ENCODE measurements around the gene HMG20B.

Gene HMG20B

DNA sequence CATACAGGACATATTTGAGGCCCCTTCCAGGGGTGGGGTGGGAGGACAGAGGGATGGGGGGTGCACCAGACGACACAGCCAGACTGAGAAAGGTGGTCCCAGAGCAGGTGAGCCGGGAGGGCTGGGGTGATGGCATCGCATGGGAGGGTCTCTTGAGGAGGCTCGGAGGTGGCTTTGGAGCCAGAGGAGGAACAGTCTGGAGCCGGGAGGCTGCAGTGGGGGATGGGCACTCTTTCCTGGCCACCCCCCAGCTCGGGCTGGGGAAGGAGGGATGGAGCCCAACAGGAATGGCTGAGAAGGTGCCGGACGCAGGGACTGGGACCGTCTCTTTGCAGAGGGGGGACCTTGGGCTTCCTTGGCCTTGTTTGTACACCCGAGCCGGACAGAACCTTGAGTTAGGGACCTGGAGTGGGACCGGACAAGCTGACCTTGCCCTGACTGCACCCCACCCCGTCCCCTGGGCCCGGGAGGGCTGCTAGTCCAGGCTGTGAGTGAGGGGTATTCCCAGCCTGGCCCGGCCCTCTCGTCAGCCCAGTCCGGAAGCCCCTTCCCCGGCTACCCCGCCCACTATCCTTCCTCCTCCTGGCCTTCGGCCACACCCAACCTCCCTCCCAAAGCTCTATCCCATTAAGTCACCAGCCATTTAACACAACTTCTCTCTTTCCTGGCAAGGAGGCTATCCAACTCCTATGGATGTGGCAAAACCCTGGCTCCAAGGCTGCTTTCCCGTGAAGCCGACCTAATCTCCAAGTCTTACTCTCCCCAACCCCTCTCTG is 34.7 kb downstream of the HMG20B start:
- peak overlapping the region; percentile 60 for H3K4me3 Mint-ChIP-seq
- peak overlapping the region; percentile 74 for H3K27ac Mint-ChIP-seq
- peaks cover 7% of the 10 kb centered on the region for H3K9me3 Mint-ChIP-seq
- peaks cover 15% of the 10 kb centered on the region for H3K27me3 Mint-ChIP-seq
- H3K36me3 Mint-ChIP-seq (ENCODE audit: low read depth), result peaks cover 29% of the 10 kb centered on the region
- peaks cover 32% of the 10 kb centered on the region for H3K4me1 Mint-ChIP-seq (ENCODE audit: low read depth)
- intact Hi-C loops (cut with micrococcal nuclease), result no loop called here

DNA sequence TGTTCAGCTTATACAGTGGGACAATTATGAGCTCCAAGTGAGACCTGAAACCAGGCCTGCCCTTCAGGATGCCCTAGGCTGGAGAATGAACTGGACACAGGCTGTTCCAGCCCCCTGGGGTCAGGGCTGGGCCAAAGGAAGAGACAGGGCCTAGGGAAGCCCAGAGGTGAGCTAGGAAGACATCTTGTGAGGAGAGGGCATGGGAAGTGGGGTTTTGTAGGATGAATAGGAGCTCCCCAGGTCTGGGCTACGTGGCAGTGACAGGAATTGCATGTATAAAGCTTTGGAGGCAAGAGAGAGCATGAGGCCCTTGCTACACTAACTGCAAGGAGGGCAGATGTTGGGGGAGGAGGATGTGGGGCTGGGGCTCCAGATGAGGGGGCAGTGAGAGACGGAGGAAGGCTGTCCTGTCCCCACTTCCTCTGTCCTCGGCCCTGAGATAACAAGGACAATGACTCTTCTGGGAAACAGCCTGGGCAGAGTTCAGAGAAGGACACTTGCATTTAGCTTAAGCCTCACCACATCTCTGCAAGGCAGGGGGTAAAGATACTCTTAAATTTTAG is 35.4 kb downstream of the HMG20B start:
- intact Hi-C loops (cut with micrococcal nuclease), result no loop called here
- peaks cover 32% of the 10 kb centered on the region for H3K4me1 Mint-ChIP-seq (ENCODE audit: low read depth)
- H3K27ac Mint-ChIP-seq, result peak overlapping the region; percentile 74

DNA sequence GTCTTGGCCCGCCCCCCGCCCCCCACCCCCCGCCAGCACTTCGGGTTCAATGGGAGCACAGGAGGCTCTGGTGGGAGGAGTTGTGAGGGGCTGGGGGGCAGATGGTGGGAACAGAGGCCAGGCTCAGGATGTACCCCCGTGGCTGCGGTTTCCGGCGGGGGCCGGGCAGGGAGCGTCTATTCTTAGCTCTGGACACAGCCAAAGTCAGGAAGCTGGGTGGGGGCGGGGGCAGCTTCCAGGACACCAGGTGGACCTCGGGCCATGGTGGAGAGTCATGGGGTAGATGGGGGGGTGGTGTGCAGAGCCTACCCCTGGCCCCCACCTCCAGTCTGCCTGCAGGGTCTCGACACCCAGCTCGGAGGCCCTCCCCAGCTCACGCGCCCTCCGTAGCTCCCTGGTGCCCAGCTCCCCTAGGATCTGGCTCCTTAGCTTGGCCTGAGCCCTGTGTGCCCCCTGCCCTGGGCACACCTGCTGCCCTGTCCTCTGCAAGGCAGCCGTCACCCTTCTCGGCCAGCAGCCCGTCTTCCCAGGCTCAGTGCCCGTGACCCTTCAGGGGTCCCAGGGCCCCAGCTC is 36.1 kb downstream of the HMG20B start:
- Mint-ChIP-seq H3K9me3 (peaks cover 7% of the 10 kb centered on the region), H3K27ac (no peak overlapping the region), H3K4me3 (no peak overlapping the region), H3K36me3 (ENCODE audit: low read depth) (peaks cover 43% of the 10 kb centered on the region), H3K27me3 (peaks cover 14% of the 10 kb centered on the region), H3K4me1 (ENCODE audit: low read depth) (peaks cover 32% of the 10 kb centered on the region)
- intact Hi-C loops (cut with micrococcal nuclease), result no loop called here

More for the DNA sequence above, 35.4 kb downstream of the HMG20B start:
- Mint-ChIP-seq H3K9me3 (peaks cover 7% of the 10 kb centered on the region), H3K36me3 (ENCODE audit: low read depth) (peaks cover 36% of the 10 kb centered on the region), H3K4me3 (peak overlapping the region; percentile 60), H3K27me3 (peaks cover 14% of the 10 kb centered on the region)

DNA sequence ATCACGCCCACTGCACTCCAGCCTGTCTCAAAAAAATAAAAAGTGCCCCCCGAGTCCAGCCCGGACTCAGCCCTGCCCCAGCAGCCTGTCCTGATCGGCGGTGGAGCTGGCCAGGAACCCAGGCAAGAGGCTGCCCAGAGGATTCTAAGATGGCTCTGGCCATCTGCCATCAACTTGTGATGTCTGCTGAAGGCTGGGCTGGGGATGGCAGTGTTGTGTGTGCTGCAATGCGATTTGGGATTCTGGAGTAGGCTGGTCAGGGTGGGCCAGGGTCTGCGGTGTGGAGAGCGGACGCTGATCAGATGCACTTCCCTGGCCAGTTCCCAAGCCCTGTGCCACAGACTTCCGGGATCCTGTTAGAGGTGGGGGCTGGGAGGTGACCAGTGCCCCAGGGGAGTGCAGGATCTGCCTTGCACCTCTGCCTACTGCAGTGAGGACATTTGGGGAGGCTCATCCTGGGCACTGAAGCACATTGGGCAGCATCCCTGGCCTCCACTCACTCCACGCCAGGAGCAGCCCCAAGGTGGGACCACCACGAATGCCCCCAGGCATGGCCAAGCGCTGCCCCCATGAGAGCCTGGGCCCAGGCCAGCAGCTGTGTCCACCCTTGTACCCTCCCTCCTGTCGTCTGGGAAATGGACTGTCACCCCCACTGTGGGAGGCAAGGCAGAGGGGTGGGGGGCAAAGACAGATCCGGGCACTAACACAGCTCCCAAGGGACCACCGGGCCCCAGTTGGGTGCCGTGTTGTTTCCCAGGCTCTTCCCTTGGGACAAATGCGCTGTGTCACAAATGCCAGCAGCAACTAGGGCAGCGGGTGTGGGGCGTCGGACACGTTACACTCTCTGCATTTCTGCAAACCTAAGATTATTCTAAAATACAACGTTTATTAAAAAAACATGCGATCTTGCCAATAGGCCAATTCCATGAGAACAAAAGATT is 37.3 kb downstream of the HMG20B start:
- Mint-ChIP-seq H3K4me1 (ENCODE audit: low read depth) (peaks cover 32% of the 10 kb centered on the region), H3K27me3 (peaks cover 14% of the 10 kb centered on the region), H3K36me3 (ENCODE audit: low read depth) (peaks cover 55% of the 10 kb centered on the region), H3K27ac (no peak overlapping the region), H3K9me3 (peaks cover 7% of the 10 kb centered on the region), H3K4me3 (no peak overlapping the region)
- intact Hi-C loops (cut with micrococcal nuclease), result no loop called here

DNA sequence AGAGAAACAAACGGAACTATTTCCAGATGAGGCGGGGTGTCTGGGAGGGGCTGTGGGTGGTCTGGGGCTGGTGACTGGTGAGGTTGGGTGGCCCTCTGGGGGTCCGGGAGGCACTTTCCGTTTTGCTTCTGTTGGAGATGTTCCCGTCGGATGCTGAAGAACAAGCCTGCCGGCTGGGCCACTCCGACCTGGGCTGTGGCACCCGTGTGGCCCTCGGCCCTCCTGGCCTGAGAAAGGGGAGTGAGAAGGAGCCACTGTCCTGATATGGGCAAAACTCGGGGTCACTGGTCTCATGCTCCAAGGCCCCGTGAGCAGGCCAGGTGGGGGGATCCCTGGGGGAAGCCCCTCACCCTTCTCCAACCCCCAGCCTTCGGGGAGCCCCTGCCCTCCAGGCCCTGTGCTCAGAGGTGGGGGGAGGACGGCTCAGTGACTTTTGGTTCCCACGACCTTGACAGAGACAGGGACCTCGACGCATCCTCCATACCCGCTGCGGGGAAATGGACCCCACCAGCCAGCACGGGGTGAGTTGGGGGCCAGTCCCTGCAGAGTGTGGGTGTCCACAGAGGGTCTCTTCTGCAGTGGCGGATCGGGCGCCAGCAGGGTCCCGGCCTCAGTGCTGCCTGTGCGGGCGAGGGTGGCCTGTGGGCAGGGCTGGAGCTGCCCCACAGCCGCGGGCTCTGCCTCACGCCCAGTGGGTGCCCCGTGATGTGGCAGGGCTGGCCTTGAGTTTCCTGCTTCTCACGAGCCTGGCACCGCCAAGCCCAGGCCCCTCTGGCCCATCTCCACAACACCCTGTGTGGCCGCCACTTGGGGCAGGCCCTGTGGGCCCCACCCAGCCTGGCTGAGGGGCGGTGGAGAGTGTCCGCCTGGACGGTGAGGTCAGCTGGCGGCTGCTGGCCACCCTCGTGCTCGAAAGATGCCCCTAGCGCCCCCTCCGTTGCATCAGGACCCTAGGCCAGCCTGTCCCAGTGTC is 38.3 kb downstream of the HMG20B start:
- Mint-ChIP-seq H3K4me3 (no peak overlapping the region), H3K4me1 (ENCODE audit: low read depth) (peaks cover 32% of the 10 kb centered on the region), H3K9me3 (peaks cover 7% of the 10 kb centered on the region), H3K27me3 (peaks cover 14% of the 10 kb centered on the region), H3K27ac (no peak overlapping the region), H3K36me3 (ENCODE audit: low read depth) (peaks cover 65% of the 10 kb centered on the region)
- intact Hi-C loops (cut with micrococcal nuclease), result no loop called here

DNA sequence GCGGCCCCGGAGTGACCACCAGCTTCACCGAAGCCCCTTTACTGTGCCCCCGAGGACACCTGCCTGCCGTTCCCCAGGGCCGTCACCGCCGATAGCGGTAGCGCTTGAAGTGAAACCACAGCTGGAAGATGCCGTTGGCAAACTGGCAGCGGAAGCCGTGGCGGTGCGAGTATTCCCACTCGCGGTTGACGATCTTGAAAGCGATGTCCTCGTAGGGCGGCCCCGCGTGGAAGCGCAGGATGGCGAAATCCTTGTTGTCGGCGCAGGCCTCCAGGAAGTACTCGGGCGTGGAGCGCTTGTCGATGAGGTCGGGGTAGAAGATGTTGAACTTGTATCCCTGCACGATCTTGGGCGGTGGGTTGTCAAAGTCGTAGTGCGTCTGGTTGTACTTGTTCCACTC is 39.1 kb downstream of the HMG20B start:
- peaks cover 32% of the 10 kb centered on the region for H3K4me1 Mint-ChIP-seq (ENCODE audit: low read depth)
- peaks cover 14% of the 10 kb centered on the region for H3K27me3 Mint-ChIP-seq
- peaks cover 7% of the 10 kb centered on the region for H3K9me3 Mint-ChIP-seq

DNA sequence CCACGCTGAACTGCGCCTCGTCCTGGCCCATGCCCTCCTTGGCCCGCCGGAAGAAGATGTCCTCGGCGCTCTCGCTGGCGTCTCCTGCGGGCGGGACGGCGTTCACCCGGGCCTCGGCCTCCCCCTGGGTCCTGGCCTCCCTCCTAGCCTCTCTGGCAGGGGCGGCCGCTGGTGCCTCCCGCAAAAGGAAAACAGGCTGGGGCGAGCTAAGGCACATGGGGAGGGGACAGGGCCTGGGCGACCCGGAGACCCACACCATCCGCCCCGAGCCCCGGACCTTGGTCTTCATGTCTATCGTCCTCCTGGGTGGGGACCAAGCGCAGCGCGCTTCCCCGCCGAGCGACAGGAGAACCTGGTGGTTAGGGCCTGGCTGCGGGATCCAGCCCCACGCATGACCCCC is 39.6 kb downstream of the HMG20B start:
- Mint-ChIP-seq H3K27ac (no peak overlapping the region), H3K9me3 (peaks cover 7% of the 10 kb centered on the region), H3K4me1 (ENCODE audit: low read depth) (peaks cover 32% of the 10 kb centered on the region), H3K27me3 (peaks cover 11% of the 10 kb centered on the region), H3K4me3 (no peak overlapping the region), H3K36me3 (ENCODE audit: low read depth) (peaks cover 78% of the 10 kb centered on the region)
- intact Hi-C loops (cut with micrococcal nuclease), result no loop called here

More for the DNA sequence above, 39.1 kb downstream of the HMG20B start:
- intact Hi-C loops (cut with micrococcal nuclease), result no loop called here
- Mint-ChIP-seq H3K4me3 (no peak overlapping the region), H3K36me3 (ENCODE audit: low read depth) (peaks cover 73% of the 10 kb centered on the region), H3K27ac (no peak overlapping the region)

DNA sequence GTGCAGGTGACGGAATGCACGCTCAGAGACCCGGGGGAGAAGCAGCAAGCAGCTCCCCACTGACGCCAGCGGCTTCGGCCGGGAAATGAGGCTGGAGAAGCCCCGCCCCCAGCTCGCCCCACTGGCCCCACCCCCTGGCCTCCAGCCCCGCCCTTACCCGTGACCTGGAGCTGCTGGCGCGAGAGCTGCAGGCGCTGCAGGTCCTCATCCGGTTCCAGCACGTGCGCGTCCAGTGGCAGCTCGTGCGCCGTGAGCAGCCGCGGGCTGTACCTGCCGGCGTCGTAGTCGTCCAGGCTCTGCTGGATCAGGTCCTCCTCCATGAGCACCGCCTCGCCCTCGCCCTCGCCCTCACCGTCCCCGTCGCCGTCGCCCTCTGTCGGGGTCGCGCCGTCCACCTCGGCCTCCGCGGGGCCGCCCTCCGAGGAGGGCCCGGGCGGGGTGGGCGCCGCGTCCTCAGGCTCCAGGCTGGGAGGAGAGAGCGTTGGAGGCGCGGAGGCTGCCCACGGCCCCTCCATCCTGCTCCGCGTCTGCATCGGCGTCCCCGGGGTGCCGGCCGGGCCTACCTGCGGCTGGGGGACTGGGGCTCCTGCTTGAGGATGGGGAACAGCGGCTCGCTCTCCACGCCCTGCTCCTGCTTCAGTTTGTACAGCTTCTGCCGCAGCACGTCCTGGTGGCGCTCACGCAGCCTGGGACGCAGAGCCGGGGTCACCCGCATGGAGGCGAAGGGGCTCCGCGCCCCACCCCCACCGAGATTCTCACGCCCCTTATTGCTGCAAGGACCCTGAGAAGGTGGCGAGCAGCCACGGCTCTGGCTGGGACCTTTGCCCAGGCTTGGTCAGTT is 40.4 kb downstream of the HMG20B start:
- intact Hi-C loops (cut with micrococcal nuclease), result no loop called here
- Mint-ChIP-seq H3K27ac (peak overlapping the region; percentile 9), H3K4me3 (no peak overlapping the region), H3K4me1 (ENCODE audit: low read depth) (peaks cover 32% of the 10 kb centered on the region), H3K36me3 (ENCODE audit: low read depth) (peaks cover 84% of the 10 kb centered on the region), H3K27me3 (peaks cover 5% of the 10 kb centered on the region), H3K9me3 (peaks cover 3% of the 10 kb centered on the region)

DNA sequence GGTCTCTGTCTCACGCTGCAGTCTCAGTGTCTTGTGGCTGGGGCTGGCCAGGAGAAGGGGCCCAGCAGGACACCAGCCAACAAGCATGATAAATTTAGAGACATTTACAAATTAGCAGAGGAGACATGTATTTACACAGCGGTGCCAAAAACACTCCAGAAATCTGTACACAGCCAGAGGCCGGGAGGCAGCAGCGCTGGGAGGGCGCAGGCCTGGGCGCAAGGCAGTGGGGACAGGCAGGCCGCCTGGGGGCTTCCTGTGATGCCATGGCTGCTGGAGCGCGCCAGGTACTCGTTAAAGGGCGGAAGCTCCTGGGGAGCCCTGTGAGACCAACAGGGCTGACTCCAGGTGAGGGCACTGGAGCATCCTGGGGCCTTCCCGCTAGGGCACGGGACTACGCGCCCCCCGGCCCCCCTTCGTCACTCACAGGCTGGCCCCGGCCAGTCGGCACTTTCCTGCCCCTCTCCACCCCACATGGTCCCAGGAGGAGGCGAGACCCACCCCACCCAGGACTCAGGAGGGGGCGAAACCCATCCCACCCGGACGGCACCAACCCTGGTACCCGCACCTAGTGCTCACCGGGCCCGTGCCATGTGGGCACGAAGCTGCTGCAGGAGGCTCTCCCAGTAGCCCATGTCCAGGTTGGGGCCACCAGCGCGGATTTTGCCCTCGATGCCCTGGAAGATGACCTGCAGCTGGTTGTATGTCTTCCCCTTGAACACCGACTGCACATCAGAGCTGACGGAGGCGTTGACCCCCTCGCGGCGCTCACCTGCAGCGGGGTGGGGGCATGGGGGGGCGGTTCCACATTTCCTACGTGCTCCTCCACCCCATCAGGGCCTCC is 41.3 kb downstream of the HMG20B start:
- peaks cover 92% of the 10 kb centered on the region for H3K36me3 Mint-ChIP-seq (ENCODE audit: low read depth)
- intact Hi-C loops (cut with micrococcal nuclease), result no loop called here
- peaks cover 35% of the 10 kb centered on the region for H3K4me1 Mint-ChIP-seq (ENCODE audit: low read depth)
- H3K4me3 Mint-ChIP-seq, result no peak overlapping the region
- no peaks in the 10 kb centered on the region for H3K9me3 Mint-ChIP-seq
- H3K27ac Mint-ChIP-seq, result peak overlapping the region; percentile 9
- H3K27me3 Mint-ChIP-seq, result peaks cover 2% of the 10 kb centered on the region

DNA sequence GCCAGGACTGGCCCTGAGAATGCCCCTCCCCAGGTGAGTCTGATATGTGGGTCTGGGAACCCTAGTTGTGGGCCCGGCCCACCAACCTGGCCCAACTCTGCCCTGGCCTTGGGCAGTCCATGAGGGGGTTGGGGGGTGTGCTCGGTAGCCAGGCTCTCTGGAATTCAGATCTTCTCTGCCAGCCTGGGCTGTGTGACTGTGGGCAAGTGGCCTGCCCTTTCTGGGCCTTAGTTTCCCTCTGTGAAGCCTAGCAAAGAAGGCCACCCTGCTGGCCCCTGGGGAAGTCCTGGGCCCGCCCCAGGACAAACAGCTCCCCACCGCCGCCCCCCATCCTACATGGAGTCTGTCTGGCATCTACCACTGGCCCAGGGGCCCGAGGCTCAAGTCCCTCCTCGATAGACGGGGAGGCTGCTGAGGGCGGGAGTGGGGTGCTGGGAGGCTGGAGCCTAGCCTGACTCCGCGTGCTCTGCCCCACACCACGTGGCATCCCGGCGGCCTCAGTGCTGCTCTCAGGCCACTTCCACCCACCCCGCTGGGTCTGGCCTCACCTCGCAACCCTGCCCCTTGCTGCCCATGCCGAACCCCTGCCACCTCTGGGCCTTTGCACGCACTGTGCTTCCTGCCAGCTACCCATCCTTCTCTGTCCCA is 42.2 kb downstream of the HMG20B start:
- Mint-ChIP-seq H3K36me3 (ENCODE audit: low read depth) (peaks cover 97% of the 10 kb centered on the region), H3K27ac (no peak overlapping the region), H3K4me1 (ENCODE audit: low read depth) (peaks cover 31% of the 10 kb centered on the region), H3K9me3 (no peaks in the 10 kb centered on the region), H3K27me3 (no peaks in the 10 kb centered on the region), H3K4me3 (no peak overlapping the region)
- intact Hi-C loops (cut with micrococcal nuclease), result no loop called here

DNA sequence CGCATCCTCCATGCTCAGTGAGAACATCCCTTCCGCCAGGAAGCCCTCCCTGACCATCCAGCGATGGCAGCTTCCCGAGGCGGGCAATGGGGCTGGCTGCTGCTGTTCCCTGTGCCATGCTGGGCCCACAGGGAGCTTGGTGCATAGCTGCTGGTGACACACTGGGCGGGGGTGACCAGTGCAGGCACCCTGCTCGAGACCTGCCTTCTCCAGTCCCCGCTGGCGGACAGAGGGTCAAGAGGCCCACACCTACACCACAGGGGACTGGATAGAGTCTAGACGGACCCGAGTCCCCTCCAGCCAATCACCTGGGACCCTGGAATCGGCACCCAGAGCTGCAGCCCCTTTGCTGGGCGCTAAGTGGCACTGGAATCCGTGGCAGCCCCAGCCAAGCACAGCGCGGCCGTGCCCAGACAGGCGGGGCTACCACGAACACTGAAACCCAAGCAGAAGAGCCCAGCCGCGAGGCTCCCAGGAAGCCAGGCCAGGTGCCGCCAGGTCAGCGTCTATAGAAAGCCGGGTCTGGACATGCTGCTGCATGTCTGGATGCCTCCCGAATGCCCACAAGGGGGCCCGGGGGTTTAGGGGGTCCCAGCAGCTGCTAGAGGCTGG is 42.9 kb downstream of the HMG20B start:
- Mint-ChIP-seq H3K36me3 (ENCODE audit: low read depth) (peaks cover 97% of the 10 kb centered on the region), H3K27me3 (no peaks in the 10 kb centered on the region), H3K4me1 (ENCODE audit: low read depth) (peaks cover 27% of the 10 kb centered on the region), H3K9me3 (no peaks in the 10 kb centered on the region), H3K4me3 (no peak overlapping the region), H3K27ac (no peak overlapping the region)
- intact Hi-C loops (cut with micrococcal nuclease), result no loop called here

All from dendritic cell treated with granulocyte-macrophage colony-stimulating factor and Interleukin-4, amounts not matched to agents 40 ng/mL and 50 ng/mL, for 4 days (primary cell).